Activated CD4-positive, alpha-beta T cell treated with anti-CD3 and anti-CD28 coated beads, Interleukin-10, Interleukin-2, amounts not matched to agents 100 ng/mL and 50 ng/mL, durations not matched to agents 16 hours and 8 hours (primary cell): ENCODE data around the gene KCNAB1.

Experiments
- DNase-seq: peaks from one replicate; pipeline ENCODE4 v3.0.0-alpha.2; 2020

Gene KCNAB1

GRCh38 chr3:156469456-156469855 is 349.1 kb downstream of the KCNAB1 start:
- no peak for DNase-seq

GRCh38 chr3:156471431-156471830 is 351.1 kb downstream of the KCNAB1 start:
- DNase-seq: no peak

GRCh38 chr3:156472150-156472549 is 351.8 kb downstream of the KCNAB1 start:
- no peak for DNase-seq

GRCh38 chr3:156472684-156473083 is 352.3 kb downstream of the KCNAB1 start:
- DNase-seq: no peak

GRCh38 chr3:156473341-156473740 is 353.0 kb downstream of the KCNAB1 start:
- DNase-seq: no peak

- DNase-seq: peak; percentile 6
These were observed 354.4 kb downstream of the KCNAB1 start for GRCh38 chr3:156474560-156475389.

GRCh38 chr3:156477323-156477722 is 356.9 kb downstream of the KCNAB1 start:
- DNase-seq: no peak

GRCh38 chr3:156478891-156479290 is 358.5 kb downstream of the KCNAB1 start:
- no peak for DNase-seq

- no peak for DNase-seq
These were observed 359.2 kb downstream of the KCNAB1 start for GRCh38 chr3:156479604-156480003.

GRCh38 chr3:156480949-156481348 is 360.6 kb downstream of the KCNAB1 start:
- no peak for DNase-seq

GRCh38 chr3:156483002-156483401 is 362.6 kb downstream of the KCNAB1 start:
- DNase-seq: no peak

- peak; percentile 87 for DNase-seq
These were observed 363.0 kb downstream of the KCNAB1 start for GRCh38 chr3:156483426-156483825.

GRCh38 chr3:156483961-156484787 is 363.8 kb downstream of the KCNAB1 start:
- DNase-seq: peak; percentile 85

GRCh38 chr3:156488767-156489166 is 368.4 kb downstream of the KCNAB1 start:
- no peak for DNase-seq

- DNase-seq: no peak
These were observed 369.1 kb downstream of the KCNAB1 start for GRCh38 chr3:156489462-156489911.

GRCh38 chr3:156491192-156491591 is 370.8 kb downstream of the KCNAB1 start:
- DNase-seq: no peak

GRCh38 chr3:156492801-156493261 is 372.5 kb downstream of the KCNAB1 start:
- DNase-seq: no peak

GRCh38 chr3:156493887-156494286 is 373.5 kb downstream of the KCNAB1 start:
- DNase-seq: no peak

- no peak for DNase-seq
These were observed 375.4 kb downstream of the KCNAB1 start for GRCh38 chr3:156495816-156496215.

GRCh38 chr3:156497326-156497725 is 376.9 kb downstream of the KCNAB1 start:
- DNase-seq: no peak

GRCh38 chr3:156498307-156498706 is 377.9 kb downstream of the KCNAB1 start:
- no peak for DNase-seq

- DNase-seq: peak; percentile 16
These were observed 386.9 kb downstream of the KCNAB1 start for GRCh38 chr3:156507285-156507684.
